Measurements from ENCODE around the gene EPHB1. TPM values are rescaled to one million over a fixed set of nuclear protein-coding genes. Genes with fewer than 3 reads are reported as not detected.
"Not testable (repeated sequence)": the region's sequence is repeated elsewhere in the genome, so short reads cannot be mapped to it uniquely, and the experiment has no call there.

Gene EPHB1
- total and polyA plus RNA-seq, 4 donors, result 0.23 to 1.7 (median 0.52) TPM

- Histone ChIP-seq H3K36me3 (ENCODE audit: control insufficient read depth in 4 of 4, insufficient read depth in 3 of 4, low read depth in 1 of 4, low read length in 3 of 4) (no peaks in the 10 kb centered on the region), H3K9me3 (ENCODE audit: control insufficient read depth in 4 of 4, low read length in 3 of 4) (no peaks in the 10 kb centered on the region), H3K9ac (ENCODE audit: low read depth in 1 of 2, low read length in 2 of 2) (no peak overlapping the region), H3K4me3 (ENCODE audit: low read depth in 1 of 3, low read length in 3 of 3) (no peak overlapping the region), H3K27ac (ENCODE audit: low read depth in 1 of 2, low read length in 2 of 2) (no peak overlapping the region), H3K27me3 (ENCODE audit: control insufficient read depth in 4 of 4, insufficient read depth in 4 of 4, low read length in 3 of 4) (no peaks in the 10 kb centered on the region), H3K4me1 (ENCODE audit: control insufficient read depth in 4 of 4, insufficient read depth in 4 of 4, low read length in 3 of 4) (no peaks in the 10 kb centered on the region)
- TF ChIP-seq TAF1 (conservative IDR thresholded peaks at IDR 0.05) (no peak), REST (IDR thresholded peaks at IDR 0.05) (no peak), JUND (IDR thresholded peaks at IDR 0.05) (no peak), MAX (IDR thresholded peaks at IDR 0.05) (no peak), NR2F2 (IDR thresholded peaks at IDR 0.05) (no peak), SP1 (IDR thresholded peaks at IDR 0.05) (no peak), EGR1 (IDR thresholded peaks at IDR 0.05; ENCODE audit: low read depth in 2 of 2) (no peak), HNF4A (conservative IDR thresholded peaks at IDR 0.05) (no peak), RXRA (IDR thresholded peaks at IDR 0.05) (no peak), RAD21 (IDR thresholded peaks at IDR 0.05) (no peak), GABPA (IDR thresholded peaks at IDR 0.05 in 1 of 2, conservative IDR thresholded peaks at IDR 0.05 in 1 of 2) (no peak), ATF3 (IDR thresholded peaks at IDR 0.05) (no peak), YY1 (IDR thresholded peaks at IDR 0.05) (no peak), HNF4G (IDR thresholded peaks at IDR 0.05) (no peak)
- TF ChIP-seq, protein P1, sequence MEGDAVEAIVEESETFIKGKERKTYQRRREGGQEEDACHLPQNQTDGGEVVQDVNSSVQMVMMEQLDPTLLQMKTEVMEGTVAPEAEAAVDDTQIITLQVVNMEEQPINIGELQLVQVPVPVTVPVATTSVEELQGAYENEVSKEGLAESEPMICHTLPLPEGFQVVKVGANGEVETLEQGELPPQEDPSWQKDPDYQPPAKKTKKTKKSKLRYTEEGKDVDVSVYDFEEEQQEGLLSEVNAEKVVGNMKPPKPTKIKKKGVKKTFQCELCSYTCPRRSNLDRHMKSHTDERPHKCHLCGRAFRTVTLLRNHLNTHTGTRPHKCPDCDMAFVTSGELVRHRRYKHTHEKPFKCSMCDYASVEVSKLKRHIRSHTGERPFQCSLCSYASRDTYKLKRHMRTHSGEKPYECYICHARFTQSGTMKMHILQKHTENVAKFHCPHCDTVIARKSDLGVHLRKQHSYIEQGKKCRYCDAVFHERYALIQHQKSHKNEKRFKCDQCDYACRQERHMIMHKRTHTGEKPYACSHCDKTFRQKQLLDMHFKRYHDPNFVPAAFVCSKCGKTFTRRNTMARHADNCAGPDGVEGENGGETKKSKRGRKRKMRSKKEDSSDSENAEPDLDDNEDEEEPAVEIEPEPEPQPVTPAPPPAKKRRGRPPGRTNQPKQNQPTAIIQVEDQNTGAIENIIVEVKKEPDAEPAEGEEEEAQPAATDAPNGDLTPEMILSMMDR (IDR thresholded peaks at IDR 0.05; ENCODE audit: low read depth, low read length, missing input control), result no peak
- TF ChIP-seq, protein P2, sequence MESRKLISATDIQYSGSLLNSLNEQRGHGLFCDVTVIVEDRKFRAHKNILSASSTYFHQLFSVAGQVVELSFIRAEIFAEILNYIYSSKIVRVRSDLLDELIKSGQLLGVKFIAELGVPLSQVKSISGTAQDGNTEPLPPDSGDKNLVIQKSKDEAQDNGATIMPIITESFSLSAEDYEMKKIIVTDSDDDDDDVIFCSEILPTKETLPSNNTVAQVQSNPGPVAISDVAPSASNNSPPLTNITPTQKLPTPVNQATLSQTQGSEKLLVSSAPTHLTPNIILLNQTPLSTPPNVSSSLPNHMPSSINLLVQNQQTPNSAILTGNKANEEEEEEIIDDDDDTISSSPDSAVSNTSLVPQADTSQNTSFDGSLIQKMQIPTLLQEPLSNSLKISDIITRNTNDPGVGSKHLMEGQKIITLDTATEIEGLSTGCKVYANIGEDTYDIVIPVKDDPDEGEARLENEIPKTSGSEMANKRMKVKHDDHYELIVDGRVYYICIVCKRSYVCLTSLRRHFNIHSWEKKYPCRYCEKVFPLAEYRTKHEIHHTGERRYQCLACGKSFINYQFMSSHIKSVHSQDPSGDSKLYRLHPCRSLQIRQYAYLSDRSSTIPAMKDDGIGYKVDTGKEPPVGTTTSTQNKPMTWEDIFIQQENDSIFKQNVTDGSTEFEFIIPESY (IDR thresholded peaks at IDR 0.05), result no peak
- WGBS, result 70% methylated on average over 5 of the region's 5 CpGs
- no peak for DNase-seq (ENCODE audit: low spot score)
Observed at GRCh38 chr3:135038186-135038585, 243.1 kb downstream of the EPHB1 start.

DNA sequence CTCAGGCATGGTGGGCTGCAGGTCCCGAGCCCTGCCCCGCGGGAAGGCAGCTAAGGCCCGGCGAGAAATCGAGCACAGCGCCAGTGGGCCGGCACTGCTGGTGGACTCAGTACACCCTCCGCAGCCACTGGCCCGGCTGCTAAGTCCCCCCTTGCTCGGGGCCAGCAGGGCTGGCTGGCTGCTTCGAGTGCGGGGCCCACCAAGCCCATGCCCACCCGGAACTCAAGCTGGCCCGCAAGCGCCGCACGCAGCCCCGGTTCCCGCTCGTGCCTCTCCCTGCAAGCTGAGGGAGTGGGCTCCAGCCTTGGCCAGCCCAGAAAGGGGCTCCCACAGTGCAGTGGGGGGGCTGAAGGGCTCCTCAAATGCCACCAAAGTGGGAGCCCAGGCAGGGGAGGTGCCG lies 244.5 kb downstream of the EPHB1 start:
- not testable (repeated sequence) for H3K9me3 ChIP-seq (ENCODE audit: control insufficient read depth in 4 of 4, low read length in 3 of 4); H3K9ac ChIP-seq (ENCODE audit: low read depth in 1 of 2, low read length in 2 of 2); H3K4me1 ChIP-seq (ENCODE audit: control insufficient read depth in 4 of 4, insufficient read depth in 4 of 4, low read length in 3 of 4); H3K27ac ChIP-seq (ENCODE audit: low read depth in 1 of 2, low read length in 2 of 2); H3K4me3 ChIP-seq (ENCODE audit: low read depth in 1 of 3, low read length in 3 of 3); DNase-seq (ENCODE audit: low spot score); H3K36me3 ChIP-seq (ENCODE audit: control insufficient read depth in 4 of 4, insufficient read depth in 3 of 4, low read depth in 1 of 4, low read length in 3 of 4); H3K27me3 ChIP-seq (ENCODE audit: control insufficient read depth in 4 of 4, insufficient read depth in 4 of 4, low read length in 3 of 4)
- 95% methylated on average over 22 of the region's 22 CpGs for WGBS
